ENCODE measurements around the gene SMIM5. TPM values are rescaled to one million over a fixed set of nuclear protein-coding genes. Genes with fewer than 3 reads are reported as not detected.

The SMIM5 gene
- total RNA-seq, 1 donor: 3.0 TPM

DNA sequence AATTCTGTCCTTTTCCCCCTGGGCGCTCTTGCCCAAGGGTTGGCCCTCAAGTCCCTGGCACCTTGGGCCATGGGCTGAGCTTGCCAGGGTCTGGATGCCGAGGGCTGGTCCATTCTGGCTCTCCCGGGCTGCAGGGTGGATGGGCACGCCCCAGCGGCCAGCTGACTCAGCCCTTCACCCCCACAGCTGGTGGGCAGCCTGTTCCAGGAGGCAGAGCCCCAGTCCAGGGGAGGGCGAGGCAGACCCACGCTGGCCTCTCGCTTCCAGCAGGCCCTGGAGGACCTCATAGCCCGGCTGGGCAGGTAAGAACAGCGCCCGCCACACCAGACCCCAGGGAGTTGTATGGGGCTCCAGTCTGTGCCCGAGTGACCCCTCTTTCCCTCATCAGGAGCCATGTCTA, 30.6 kb upstream of the SMIM5 start:
- DNase-seq (ENCODE audit: low read depth in 2 of 3, low spot score in 2 of 3): no peak

DNA sequence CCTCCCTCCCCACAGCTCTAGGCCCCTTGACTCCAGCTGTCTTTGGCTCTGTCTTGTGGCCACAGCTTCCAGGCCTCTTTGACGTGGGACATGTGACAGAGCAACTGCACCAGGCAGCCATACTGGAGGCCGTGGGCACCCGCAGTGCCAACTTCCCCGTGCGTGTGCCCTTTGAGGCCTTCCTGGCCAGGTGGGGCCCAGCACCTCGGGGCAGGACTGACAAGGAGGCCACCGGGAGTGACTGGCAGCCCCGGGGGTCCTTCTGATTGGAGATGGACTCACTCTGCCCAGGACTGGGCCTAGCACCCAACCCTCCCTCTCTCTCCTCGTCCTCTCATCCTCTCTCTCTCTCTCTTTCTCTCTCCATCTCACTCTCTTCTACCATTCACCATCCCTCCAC, 30.1 kb upstream of the SMIM5 start:
- DNase-seq (ENCODE audit: low read depth in 2 of 3, low spot score in 2 of 3): no peak

DNA sequence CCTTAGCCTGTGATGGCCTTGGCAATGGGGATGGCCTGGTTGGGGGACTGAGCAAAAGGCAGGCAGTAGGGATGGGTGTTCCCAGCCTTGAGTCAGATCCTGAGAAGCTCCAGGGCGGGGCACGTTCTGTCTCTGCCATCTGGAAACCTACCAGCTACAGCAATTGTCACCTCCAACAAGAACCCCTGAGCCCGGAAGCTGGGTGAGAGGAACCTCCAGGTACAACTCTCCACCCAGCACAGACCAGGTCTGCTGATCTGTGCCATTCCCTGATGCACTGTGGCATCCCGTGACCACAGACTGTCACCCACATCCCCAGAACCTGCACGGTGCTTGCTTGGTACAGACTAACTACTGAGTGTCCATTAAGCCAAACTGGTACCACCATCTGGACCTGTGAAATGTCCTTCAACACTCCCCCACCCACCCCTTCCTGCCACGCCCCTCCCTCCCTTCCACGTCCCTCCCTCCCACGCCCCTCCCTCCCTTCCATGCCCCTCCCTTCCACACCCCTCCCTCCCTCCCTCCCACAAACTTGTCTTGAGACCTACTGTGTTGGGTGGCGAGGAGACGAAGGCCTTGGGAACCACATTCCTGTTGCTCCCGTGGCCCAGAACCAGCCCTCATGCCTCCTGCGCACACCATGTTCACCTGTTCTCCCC, 29.1 kb upstream of the SMIM5 start:
- no peak for DNase-seq (ENCODE audit: low read depth in 2 of 3, low spot score in 2 of 3)

DNA sequence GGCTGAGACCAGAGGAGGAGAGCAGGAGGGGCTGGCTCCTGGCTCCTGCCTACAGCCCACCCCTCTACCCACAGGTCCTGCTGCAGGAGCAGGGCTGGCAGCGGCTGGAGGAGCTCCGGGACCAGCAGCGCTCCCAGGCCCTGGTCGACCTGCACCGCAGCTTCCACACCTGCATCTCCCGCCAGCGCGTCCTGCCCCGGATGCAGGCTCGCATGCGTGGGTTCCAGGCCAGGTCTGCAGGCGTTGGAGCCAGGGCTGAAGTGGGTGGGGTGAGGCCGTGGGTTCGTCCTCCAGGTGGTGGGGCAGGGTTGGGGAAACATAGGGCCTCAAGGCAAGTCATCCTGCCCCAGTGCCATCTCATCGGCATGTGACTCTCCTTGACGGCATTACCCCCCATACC, 27.4 kb upstream of the SMIM5 start:
- DNase-seq (ENCODE audit: low read depth in 2 of 3, low spot score in 2 of 3): no peak

DNA sequence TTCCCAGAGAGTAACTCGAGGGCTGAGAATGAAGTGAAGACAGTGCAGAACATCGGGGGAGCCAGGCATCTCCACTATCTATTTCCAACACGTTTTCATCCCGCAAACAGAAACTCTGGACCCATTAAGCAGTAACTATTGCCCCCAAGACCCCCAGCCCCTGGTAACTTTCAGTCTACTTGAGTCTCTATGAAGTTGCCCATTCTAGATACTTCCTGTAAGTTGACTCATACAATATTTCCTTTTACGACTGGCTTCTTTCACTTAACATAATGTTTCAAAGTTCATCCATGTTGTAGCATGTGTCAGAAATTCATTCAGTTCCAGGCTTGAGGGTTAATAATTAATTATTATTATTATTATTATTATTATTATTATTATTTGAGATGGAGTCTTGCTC, 26.1 kb upstream of the SMIM5 start:
- DNase-seq (ENCODE audit: low read depth in 2 of 3, low spot score in 2 of 3): no peak

DNA sequence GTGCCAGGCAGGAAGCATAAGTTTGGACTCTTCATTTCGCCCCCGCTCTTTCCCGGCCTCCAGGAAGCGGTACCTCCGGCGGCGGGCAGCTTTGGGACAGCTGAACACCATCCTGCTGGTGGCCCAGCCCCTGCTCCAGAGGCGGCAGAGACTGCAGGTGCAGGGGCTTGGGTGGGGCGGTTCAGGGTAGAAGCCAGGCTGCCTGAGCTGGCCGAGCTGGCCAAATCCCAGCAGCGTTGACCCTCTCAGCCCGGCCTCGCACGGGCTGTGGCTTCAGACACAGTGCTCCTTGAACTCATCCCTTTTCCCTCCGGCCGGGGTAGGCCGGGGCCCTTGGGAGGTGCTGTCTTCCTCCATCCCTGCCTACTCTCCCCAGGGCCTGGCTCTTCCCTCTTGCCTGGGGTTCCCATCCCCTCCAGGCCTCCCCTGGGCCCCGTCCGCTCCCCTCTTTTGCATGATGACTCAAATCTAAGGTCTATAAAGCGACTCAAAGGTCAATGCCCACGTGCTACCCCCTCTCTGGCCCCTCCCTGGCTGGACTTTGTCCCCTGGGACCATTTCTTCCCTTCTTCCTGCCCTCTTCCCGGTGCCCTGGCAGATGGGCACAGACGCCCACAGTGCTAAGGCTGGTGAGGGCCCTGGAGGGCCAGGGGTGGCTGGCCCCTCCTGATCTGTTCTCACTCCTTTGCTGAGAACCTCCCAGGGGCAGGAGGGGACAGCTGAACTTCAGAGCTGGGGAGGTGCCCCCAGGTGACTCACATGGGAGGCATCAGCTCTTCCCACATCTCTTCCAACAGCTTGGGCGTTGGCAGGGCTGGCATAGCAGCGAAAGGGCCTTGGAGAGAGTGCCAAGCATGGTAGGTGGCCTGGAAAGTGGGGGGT, 22.9 kb upstream of the SMIM5 start:
- DNase-seq (ENCODE audit: low read depth in 2 of 3, low spot score in 2 of 3): no peak

DNA sequence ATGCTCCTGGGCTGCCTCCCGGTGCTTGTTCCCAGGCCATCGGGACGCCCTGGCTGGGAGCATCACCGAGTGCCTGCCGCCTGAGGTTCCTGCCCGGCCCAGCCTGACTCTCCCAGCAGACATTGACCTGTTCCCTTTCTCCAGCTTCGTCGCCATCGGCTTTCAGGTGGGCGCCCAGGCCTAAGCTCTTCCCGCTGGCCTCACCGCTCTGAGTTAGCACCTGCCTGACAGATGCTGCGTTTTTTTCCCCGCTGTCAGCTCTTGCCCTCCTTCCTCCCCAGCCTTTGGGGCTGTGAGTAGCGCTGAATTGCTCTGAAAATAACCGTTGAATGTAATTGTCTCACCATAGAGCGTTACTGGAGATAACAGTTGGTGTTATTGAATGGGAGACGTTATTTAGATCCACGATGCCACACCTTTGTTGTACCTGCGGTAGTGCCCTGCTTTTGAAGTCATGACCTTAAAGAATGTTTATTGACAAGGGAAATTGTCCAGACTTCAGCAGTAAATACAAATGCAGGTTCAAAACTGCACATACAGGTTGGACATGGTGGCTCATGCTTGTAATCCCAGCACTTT, 21.3 kb upstream of the SMIM5 start:
- no peak for DNase-seq (ENCODE audit: low read depth in 2 of 3, low spot score in 2 of 3)

DNA sequence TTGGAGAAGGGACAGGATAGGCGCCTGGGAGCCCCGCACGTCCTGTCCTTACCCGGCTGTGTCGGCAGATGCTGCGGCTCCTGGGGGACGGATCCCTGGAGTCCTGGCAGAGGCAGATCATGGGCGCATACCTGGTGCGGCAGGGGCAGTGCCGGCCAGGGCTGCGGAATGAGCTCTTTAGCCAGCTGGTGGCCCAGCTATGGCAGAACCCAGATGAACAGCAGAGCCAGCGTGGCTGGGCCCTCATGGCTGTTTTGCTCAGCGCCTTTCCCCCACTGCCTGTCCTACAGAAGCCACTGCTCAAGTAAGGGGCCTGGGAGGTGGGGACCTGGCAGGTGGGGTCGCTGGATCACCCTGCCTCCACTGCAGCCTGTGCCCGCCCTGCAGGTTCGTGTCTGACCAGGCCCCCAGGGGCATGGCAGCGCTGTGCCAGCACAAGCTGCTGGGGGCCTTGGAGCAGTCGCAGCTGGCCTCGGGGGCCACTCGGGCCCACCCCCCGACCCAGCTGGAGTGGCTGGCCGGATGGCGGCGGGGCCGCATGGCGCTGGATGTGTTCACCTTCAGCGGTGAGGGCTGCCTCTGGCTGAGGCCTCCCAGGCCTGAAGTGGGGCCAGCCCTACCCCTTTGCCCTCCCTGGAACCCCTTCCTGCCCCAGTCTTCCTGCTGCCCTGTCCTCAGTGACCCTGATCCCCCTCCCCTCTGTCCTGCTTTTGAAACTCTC, 20.2 kb upstream of the SMIM5 start:
- DNase-seq (ENCODE audit: low read depth in 2 of 3, low spot score in 2 of 3): no peak

DNA sequence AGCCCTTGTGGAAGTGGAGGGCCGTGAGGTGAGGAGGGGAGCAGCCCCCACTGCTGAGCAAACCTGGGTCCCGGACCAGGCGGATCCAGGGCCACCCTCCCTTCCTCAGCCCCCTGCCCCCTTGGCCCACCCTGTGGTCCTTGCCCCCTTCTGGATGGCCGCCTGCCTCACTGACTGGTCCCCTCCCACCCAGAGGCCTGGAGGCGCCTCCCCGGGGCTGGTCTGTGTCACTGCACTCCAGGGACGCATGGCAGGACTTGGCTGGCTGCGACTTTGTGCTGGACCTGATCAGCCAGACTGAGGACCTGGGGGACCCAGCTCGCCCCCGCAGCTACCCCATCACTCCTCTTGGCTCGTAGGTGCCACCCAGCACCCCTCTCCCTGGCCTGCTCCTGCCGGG, 19.2 kb upstream of the SMIM5 start:
- no peak for DNase-seq (ENCODE audit: low read depth in 2 of 3, low spot score in 2 of 3)

DNA sequence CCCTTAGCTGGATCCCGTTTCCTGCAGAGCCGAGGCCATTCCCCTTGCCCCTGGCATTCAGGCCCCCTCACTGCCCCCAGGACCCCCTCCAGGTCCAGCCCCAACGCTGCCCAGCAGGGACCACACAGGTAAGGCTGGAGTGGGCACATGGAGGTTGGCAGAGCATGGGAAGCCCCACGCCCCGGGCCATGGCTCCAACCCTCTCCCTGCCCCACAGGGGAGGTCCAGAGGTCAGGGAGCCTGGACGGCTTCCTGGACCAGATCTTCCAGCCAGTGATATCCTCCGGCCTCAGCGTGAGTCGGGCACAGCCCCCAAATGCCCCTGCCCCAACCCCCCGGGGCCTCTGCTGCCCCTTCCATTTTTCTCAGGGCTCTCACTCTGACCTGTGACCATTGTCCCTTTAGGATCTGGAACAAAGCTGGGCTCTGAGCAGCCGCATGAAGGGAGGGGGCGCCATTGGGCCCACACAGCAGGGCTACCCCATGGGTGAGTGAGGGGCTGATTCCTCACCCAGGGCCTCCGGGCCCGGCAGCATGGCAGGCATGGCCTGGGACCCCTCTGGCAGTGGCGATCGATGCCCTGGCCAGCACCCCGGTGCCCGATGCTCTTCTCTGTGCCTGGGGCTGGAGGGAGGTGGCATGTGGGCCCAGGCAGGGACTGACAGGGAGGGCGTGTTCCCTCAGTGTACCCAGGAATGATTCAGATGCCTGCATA, 18.5 kb upstream of the SMIM5 start:
- DNase-seq (ENCODE audit: low read depth in 2 of 3, low spot score in 2 of 3): no peak

DNA sequence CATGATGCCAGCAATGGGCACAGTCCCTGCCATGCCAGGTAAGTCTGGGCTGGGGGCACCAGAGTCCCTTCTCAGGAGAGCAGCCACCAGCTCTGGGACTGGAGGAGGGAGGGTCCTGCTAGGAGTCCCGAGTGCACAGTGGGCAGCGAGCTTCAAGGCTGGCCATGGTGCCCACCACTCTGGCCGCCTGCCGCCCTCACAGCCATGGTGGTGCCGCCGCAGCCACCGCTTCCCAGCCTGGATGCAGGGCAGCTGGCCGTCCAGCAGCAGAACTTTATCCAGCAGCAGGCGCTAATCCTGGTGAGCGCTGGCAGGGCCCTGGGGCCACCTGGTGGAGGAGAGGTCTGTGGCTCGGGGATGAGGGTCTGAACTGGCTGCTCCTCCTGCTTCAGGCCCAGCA, 17.9 kb upstream of the SMIM5 start:
- no peak for DNase-seq (ENCODE audit: low read depth in 2 of 3, low spot score in 2 of 3)

DNA sequence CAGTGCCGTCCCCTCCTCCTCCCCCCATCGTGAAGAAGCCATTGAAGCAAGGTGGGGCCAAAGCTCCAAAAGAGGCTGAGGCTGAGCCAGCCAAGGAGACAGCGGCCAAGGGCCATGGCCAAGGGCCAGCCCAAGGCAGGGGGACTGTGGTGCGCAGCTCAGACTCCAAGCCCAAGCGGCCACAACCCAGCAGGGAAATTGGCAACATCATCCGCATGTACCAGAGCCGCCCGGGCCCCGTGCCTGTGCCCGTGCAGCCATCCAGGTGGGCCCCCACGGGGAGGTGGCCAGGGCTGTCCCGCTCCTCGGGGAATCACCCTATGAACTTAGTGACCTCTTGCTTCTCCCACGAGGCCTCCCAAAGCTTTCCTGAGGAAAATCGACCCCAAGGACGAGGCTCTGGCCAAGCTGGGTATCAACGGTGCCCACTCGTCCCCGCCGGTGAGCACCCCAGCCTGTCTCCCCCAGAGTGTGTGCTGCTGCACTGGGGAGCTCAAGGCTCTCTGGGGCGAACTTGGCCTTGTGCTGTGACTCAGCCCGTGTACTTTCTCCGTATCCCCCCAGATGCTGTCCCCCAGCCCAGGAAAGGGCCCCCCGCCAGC, 16.6 kb upstream of the SMIM5 start:
- no peak for DNase-seq (ENCODE audit: low read depth in 2 of 3, low spot score in 2 of 3)

DNA sequence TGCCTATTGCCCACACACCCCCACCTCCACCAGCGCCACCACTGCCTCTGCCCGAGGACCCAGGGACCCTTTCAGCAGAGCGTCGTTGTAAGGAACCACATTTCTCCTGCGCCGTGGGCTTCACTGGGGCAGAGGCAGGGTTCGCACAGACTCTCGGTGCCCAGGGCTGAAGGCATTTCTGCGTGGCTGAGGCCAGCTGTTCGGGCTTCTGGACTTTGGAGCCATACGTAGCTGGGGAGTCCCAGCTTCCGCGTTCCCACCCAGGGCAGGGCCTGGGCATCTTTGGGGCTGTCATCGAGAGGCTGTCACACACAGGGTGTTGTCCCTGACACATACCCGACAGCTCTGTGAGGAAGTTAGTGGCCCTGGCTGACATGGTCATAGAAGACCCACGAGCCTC, 16.0 kb upstream of the SMIM5 start:
- DNase-seq (ENCODE audit: low read depth in 2 of 3, low spot score in 2 of 3): no peak

DNA sequence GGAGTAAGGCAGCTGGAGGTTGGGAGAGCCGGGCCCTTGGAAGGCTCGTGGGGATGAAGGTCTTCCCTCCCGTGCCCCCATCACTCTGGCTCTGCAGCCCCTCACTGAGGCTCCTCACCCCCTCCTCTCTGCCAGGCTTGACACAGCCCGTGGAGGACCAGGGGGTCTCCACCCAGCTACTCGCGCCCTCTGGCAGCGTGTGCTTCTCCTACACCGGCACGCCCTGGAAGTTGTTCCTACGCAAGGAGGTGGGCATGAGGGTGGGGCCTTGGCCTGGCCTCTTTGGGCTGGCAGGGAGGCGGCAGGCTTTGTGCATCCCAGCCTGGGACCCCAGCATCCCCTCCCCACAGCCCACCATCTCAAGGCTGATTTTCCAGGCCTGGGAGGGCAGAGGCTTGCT, 15.6 kb upstream of the SMIM5 start:
- no peak for DNase-seq (ENCODE audit: low read depth in 2 of 3, low spot score in 2 of 3)

DNA sequence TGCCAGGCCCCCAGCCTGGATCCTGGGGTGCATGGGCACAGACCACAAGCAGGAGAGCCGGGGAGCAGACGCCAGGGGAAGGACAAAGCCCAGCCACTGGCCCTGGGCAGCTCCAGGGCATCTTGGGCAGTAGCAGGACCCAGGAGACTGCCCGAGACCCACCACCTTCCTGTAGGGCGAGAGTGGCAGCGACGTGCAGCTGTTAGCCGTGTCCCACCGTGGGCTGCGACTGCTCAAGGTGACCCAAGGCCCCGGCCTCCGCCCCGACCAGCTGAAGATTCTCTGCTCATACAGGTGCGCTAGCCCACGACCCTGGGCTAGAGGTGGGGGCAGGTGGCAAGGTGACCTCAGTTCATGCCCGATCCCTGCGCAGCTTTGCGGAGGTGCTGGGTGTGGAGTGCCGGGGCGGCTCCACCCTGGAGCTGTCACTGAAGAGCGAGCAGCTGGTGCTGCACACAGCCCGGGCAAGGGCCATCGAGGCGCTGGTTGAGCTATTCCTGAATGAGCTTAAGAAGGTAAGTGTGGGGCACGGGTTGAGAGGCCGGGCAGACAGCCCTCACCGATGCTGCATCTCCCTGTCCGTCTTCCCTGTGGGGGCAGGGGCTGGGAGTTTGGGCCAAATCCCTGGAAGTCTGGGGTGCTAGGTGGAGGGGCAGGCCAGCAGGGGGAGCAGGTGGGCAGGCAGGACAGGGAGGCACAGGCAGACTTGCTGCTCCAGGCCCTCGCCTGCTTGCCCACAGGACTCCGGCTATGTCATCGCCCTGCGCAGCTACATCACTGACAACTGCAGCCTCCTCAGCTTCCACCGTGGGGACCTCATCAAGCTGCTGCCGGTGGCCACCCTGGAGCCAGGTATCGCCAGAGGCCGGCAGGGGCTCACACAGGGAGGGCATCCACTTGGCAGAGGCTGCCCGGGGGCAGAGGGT, 13.5 kb upstream of the SMIM5 start:
- DNase-seq (ENCODE audit: low read depth in 2 of 3, low spot score in 2 of 3): peak in 1 of 3 donors; percentile 19

DNA sequence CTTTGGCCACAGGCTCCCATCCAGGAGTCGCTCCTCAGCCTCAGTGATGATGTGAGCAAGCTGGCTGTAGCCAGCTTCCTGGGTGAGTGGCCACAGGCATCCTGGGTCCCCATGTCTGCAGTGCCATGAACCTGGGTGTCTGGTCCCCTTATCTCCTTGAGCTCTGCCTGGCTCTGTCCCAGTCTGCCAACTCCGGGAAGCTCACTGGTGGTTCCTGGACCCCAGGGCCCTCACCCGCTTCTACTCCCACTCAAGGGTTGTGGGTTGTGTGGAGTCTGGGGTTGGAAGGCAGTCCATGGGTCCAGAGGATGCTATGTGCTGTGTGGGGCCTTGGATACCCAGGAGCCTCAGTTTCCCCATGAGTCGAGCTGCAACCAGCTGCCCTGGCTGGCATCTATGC, 11.7 kb upstream of the SMIM5 start:
- DNase-seq (ENCODE audit: low read depth in 2 of 3, low spot score in 2 of 3): no peak

DNA sequence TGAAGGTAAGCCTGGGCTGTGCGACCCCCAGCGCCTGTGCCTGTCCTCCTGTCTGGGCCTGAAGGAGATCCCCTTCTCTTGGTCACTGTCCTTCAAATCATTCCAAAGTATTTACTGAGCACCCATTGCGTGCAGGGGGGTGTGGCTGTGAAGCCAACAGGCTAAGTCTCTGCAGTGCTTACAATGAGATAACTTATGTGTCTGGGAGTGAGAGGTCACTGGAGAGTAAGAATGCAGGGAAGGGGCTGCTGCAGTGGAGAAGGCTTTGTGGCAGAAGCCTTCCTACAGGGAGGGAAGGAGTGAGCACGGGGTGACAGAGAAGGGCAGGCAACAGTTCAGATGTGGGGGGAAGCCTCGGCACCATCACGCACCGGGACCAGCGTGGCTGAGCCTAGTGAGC, 11.2 kb upstream of the SMIM5 start:
- DNase-seq (ENCODE audit: low read depth in 2 of 3, low spot score in 2 of 3): no peak

DNA sequence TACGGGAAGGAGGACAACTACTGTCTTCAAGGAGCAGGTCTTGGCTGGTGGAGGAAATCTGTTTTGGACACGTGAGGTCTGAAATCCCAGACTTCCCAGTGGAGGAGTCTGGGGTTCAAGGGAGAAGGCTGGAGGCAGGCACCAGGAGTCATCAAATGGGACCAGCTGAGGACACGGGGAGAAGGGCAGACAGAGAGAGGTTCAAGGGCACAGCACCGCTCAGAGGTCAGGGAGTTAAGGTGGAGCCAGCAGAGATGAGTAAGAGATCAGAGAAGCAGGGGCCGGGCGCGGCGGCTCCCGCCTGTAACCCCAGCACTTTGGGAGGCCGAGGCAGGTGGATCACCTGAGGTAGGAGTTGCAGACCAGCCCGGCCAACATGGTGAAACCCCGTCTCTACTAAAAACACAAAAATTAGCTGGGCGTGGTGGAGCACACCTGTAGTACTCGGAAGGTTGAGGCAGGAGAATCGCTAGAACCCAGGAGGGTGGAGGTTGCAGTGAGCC, 10.4 kb upstream of the SMIM5 start:
- DNase-seq (ENCODE audit: low read depth in 2 of 3, low spot score in 2 of 3): no peak

DNA sequence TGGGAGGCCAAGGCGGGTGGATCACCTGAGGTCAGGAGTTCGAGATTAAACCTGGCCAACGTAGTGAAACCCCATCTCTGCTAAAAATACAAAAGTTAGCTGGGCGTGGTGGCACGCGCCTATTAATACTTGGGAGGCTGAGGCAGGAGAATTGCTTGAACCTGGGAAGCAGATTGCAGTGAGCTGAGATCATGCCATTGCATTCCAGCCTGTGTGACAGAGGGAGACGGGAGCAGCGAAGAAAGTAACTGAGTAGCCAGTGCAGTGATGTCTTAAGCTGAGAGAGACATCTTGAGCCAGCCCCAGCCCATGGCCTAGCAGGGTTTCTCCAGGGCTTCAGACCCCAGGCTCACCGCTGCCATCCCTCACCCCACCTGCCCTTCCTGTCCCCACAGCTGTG, 9.8 kb upstream of the SMIM5 start:
- no peak for DNase-seq (ENCODE audit: low read depth in 2 of 3, low spot score in 2 of 3)

Measured in hematopoietic multipotent progenitor cell (in vitro differentiated cells).